GM19239 (cell line): ENCODE measurements around the gene CLEC3B.
"Not testable (repeated sequence)": the region's sequence is repeated elsewhere in the genome, so short reads cannot be mapped to it uniquely, and the experiment has no call there.

Source experiments
- DNase-seq: peaks from one replicate; pipeline ENCODE4 v3.0.0; 2011; ENCODE audit warnings: low spot score; ENCODE audit not compliant: insufficient read length
- FAIRE-seq: peaks from 2 replicates; lab custom pipeline; 2011; peaks lifted over from hg19 to GRCh38; lab: Jason Lieb, UNC

CLEC3B gene, protein sequence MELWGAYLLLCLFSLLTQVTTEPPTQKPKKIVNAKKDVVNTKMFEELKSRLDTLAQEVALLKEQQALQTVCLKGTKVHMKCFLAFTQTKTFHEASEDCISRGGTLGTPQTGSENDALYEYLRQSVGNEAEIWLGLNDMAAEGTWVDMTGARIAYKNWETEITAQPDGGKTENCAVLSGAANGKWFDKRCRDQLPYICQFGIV

DNA sequence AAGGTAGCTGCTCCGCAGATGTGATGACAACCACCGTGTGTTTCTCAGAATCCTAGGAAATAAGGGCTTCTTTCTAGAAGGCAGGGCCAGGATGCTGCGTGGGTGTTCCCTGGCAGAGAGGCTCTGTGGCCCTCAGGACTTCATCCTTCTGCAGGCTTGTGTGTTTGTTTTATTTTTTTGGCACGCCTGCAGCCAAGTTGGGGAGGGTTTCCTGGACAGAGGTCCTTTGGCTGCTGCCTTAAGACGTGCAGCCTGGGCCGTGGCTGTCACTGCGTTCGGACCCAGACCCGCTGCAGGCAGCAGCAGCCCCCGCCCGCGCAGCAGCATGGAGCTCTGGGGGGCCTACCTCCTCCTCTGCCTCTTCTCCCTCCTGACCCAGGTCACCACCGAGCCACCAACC lies at the start of gene CLEC3B:
Gene CLEC3B, plus strand, starts transcription at position 266 of the 400 bp plus-strand sequence. Its CDS starts 60 bp downstream, at position 326.
- DNase-seq (no peak), FAIRE-seq (no peak)

DNA sequence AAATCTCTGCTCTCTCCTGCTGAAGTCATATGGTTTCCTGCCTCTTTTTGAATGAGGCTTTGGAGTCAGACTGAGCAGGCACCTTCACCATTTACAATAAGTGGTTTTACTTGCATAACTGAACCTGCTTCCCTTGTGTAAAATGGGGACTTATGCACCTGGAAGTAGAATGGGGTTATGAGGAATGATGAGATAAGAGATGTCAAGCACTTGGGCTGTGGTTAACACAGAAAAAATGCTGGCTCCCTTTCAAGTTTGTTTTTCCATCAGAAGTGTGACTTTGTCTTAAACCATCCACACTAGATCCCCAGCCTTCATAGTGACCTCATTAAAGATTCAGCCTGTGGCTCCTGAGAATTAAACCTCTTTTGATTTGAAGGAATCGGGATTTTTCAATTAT lies 44.9 kb upstream of the CLEC3B start:
- FAIRE-seq (no peak), DNase-seq (no peak)

DNA sequence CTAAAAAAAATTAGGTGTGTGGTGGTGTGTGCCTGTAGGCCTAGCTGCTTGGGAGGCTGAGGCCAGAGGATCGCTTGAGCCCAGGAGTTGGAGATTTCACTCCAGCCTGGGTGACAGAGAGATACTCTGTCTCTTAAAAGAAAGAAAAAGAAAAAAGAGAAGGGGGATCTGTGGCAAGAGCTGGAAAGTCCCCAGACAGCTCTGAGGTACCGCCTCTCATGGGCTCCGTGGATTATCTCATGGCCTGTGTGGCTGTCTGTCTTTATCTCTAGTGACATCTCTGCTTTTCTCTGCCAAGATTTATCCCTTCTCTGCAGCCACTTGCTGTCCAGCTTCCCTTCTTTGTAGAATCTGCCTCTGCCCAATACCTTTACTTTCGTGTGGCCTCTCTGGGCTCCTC lies 44.4 kb upstream of the CLEC3B start:
- no peak for FAIRE-seq
- DNase-seq, result no peak

DNA sequence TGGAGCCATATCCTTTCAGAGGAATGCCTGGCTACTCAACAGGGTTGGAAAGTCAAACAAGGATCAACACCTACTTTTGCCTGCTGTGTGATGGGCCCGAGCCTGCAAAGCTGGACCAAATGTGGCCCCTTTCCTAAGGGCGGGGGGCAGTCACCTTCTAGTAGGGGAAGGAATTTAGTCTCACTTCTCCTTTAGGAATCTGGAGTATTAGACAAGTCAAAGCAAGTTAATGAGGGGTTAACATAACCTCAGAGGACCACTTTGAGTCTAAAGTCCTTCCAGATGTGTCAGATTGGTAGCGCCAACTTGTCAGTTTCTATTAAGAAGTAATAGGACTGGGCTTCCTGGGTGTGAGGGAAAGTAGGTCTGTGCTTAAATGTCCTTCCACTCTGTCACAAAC lies 43.3 kb upstream of the CLEC3B start:
- no peak for FAIRE-seq
- DNase-seq, result no peak

DNA sequence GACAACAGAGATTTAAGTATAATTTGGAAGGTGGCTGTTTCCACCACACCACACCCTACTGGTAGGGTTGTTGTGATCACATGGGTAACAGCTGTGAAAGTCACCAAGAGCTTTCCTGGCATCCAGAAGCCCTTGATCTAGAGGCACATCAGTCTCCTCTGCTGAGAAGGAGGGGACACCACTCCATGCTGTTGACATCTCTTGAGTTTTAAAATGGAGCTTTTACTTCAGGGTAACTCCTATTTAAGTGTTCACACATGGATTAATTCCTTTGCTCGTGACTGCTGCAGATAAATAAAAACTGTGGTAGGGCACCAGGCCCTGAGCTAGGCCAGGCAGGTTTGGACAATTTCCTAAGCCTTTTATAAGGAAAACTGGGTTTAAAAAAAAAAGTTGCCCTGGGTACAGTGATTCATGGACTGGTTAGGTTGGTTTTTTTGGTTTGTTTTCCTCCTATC lies 42.6 kb upstream of the CLEC3B start:
- FAIRE-seq (no peak), DNase-seq (no peak)

DNA sequence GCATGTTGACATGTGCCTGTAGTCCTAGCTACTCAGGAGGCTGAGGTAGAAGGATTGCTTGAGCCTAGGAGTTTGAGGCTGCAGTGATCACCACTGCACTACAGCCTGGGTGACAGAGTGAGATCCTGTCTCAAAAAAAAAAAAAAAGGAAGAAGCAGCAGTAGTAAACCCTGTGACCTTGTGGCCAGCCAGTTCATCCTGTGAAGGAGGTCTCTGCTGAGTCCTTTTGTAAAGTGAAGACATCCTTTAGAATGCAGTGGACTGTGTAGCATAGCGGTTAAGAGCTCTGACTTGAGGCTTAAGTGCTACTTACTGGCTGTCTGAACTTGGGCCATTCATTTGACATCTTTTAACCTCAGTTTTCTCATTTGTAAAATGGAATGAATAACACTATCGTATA lies 41.8 kb upstream of the CLEC3B start:
- DNase-seq (no peak), FAIRE-seq (no peak)

DNA sequence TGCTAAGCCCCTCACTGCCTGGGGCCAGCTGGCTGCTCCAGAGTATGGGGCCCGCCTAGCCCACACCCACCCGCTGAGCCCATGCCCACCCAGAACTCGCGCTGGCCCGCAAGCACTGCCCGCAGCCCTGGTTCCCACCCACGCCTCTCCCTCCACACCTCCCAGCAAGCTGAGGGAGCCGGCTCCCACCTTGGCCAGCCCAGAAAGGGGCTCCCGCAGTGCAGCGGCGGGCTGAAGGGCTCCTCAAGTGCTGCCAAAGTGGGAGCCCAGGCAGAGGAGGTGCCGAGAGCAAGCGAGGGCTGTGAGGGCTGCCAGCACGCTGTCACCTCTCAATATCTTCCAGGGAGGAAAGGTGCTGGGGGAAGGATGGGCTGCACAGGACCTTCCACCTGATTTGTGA lies 39.8 kb upstream of the CLEC3B start:
- not testable (repeated sequence) for DNase-seq, FAIRE-seq

DNA sequence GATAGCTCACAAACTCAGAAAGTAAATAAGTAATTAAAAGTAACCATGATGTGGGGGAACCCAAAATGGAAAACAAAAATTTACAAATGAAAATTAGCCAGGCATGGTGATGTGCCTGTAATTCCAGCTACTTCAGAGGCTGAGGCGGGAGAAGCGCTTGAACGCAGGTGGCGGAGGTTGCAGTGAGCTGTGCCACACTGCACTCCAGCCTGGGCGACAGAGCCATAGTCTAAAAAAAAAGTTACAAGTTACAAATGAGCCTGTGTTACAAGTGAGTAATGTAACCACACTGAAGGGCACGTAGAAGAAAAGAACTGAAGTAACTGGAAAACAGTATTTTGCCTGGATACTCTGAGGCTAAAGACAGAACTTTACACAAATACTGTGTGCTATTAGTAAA lies 38.8 kb upstream of the CLEC3B start:
- no peak for FAIRE-seq

DNA sequence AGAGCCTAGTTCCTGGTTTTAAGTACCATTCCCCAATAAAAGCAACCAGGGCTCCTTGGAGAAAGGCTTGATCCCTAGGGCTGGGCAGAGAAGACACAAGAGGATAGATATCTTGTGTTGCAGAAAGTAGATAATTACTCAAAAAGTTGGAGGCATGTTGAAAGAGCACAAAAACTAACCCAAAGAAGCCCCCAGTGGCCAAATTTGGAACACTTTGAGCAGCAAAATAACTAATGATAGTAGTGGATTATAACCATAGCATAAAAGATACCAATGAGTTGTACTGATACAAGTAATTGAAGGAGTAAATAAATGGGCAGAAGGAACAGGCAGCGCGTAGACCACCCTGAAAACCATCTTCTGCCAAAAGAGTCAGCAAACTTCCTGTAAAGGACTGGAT lies 38.0 kb upstream of the CLEC3B start:
- FAIRE-seq, result no peak
- DNase-seq, result no peak

More for the DNA sequence above, 38.8 kb upstream of the CLEC3B start:
- DNase-seq, result no peak

DNA sequence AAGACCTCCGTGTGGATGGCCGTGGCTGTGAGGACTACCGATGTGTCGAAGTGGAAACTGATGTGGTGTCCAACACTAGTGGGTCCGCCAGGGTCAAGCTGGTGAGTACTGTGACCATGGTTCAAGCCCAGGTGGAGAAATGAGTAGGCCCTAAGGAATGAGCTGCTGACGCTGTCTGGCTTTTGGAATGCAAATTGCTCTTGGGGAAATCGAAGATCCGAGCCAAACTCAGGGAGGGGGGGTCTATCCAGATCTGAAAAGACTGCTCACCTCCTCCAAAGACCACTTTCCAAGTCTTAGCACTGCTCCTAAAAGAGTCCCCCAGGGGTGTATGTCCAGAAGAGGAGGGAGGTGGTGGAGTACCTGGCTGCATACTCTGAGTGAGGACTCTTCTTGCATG lies 37.0 kb upstream of the CLEC3B start:
- FAIRE-seq, result no peak

DNA sequence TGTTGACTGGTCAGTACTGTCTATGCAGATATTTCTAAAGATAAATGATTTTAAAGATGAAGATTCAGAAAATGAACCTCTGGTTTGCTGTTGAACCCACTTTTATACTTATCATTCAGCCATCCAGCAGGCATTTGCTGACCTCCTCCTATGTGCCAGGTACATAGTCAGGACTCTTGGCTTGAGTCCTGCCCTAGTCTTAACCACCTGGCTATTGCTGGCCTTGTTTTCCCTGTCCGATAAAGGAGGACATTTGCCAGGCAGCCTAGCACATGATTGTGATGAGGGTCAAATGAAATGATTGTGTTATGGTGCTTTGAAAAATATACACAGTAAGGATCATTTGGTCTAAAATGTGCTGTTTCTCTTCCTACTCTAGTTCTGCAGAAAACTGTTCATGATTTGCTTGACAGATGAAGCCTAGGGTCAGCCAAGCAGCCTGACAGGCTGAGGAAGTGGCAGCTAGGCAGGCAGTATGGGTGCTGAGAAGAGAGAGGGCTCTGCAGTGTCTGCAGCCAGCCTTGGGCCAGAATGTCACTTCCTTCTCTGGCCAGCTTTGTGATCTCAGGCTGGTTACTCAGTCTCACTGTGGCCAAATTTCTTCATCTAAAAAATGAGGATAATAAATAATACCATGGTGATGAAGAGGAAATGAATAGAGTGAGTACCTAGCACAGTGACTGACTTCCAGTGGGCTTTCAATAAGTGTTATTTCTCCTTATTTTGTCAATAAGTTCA lies 36.3 kb upstream of the CLEC3B start:
- no peak for DNase-seq
- no peak for FAIRE-seq

More for the DNA sequence above, 37.0 kb upstream of the CLEC3B start:
- DNase-seq, result no peak

DNA sequence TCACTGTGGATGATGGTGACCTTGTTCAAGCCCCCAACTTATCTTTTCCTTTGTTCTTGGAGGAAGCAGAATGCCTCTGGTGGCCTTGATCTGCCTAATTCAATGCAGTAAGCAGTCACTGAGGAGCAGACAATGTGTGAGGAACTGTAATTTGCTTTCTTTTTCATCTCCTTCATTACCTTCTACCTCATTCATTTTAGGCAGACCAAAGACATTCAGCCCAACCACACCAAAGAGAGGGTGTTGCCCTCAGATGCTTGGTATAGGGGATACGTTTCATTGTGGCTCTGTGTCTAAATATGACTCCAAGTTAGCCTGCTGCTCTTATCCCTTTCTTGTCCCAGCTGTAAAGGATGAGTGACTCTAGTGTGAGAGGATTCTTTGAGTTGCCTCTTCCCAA lies 34.8 kb upstream of the CLEC3B start:
- DNase-seq, result no peak
- no peak for FAIRE-seq

DNA sequence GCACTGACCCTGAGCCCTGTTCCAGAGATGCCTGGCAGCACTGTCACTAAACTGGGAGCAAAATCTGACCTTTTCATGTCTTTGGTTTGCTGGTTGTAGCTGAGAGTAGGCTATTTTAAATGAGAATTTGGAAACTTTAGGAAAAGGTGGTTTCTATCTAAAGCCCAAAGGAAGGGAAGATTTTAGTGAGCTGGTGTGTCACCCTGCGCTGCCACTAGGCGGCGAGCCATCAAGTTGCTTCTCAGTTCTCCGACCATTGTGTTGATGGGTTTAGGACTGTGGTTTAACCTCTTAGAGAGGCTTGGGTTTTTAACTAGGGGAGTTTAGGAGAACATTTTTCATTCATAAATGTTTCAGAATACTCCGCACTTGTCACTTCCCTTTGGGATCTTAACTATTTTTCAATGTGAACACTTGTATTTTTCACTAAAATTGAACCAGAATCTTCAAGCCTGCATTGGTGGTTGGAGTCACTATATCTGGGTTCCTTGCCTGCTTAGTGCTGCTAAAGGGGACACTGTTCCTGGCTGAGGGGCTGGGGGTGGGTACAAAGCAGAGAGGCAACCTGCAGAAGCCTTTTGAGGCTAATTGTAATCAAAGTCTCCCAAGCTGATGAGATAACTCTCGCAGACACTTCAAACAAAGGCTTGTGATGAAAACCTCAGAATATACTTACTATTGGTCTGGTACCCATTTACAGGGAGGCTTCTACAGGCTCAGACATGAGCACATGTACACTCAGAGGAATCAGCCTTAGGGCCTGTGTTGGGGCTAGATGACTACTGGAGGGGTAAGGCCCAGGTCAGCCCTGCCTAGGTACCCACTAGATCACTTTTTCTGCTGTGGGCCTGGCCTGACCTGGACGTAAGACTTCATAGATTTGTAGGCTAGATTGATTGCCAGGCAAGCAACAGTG lies 33.3 kb upstream of the CLEC3B start:
- FAIRE-seq (peak; percentile 14), DNase-seq (no peak)

DNA sequence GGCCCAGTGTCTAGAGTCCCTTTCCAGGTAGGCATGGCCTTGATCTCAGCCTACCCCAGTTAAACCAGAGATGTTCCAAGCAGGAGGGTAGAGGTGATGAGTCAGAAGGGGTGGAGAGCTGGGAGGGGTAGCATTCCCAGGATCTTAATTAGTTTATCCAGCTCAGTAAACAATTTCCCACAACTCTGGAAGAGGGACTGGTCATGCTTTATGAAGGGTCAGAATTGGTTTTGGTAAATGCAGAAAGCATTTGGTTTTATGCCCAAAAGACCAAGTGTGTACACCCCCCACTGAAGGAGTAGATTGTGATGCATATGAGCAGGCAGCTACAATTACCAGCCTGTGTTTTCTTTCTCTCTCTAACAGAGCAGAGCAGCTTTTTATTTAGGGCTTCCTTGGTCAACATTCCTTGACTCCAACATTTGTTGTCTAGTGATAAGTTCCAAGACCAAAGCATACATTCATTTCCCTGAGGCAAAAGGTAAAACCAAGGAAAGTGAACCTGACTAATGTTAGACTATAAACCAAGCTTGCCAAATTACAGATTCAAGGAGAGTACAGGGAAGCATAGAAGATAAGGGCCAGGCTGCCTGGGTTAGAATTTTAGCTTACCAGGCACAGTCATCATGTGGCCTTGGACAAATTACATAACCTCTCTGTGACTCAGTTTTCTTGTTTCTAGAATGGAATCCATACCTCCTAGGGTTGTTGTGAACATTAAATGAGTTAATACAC lies 32.5 kb upstream of the CLEC3B start:
- FAIRE-seq (no peak), DNase-seq (no peak)

DNA sequence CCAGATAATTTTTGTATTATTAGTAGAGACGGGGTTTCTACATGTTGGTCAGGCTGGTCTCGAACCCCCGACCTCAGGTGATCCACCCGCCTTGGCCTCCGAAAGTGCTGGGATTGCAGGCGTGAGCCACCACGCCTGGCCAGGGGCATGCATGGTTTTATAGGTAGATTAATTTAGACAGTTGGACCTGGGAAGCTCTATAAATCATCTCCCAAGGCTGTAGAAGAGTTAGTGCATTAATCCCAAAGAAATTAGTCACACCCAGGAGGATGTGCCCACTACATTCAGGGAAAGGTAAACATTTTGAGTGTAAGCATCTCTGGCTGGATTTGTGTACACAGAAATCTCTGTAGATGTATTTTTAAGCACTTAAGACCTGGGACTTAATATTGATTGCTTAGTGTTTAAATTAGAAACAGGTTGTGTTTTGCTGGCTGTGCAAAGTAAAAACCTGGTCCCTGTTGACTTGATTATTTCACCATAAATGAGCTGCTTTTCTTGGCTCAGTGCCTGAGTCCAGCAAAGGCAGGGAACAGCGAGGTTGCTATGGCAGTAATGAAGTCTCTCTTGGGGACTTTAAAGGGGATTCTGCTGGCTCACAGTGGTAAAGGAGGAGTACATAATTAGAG lies 30.8 kb upstream of the CLEC3B start:
- no peak for DNase-seq
- no peak for FAIRE-seq

DNA sequence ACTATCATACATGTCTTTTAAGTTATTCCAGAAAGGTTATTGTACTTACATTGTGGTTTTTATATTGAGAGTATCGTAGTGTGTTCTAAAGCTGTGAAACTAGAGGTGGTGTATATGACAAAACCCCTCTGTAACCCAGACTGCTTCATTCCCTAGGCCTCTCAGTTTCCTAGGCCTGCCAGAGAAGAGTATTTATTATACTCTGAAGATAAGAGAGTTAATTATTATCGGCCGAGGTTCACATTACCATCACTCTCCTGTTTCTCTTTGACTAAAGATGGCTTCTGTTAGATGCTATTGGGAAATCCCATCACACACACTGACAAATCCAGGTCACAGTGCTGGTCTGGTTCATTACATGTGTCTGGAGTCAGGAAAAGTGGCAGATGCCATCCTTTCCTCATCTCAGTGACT lies 29.5 kb upstream of the CLEC3B start:
- no peak for DNase-seq
- FAIRE-seq, result peak; percentile 64

DNA sequence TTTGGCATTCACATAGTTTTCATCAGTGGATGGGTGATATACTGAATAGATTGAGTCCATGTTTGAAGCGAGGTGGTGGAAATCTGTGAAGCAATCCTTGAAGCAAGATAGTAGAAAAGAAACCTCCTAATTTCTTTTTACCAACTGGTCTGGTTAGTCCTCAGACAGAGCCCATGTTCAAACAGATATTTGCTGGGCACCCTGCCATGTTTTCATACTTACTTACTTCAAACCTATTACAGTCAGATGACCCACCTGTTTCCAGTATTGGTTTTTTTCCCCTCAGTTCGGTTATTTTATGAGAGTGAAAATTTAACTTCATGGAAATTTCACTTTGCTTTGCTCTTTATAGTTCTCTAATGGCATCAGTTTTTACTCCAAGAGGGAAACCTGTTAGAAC lies 26.3 kb upstream of the CLEC3B start:
- FAIRE-seq, result no peak
- no peak for DNase-seq

DNA sequence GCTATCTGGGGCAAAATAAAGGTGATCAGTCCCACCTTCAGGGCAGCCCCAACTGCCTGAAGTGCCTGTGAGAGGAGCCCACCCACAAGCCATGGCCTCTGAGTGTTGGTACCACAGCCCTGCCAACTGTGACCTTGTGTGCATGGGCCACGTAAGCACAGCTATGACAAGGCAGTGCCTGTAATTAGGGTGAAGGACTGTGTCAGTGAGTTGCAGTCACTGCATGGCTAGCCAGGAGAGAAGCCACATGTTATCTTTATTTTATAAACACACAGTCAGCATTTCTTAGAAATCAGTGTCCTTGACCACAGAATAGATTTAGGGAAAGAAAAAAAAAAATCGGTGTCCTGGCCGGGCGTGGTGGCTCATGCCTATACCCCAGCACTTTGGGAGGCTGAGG lies 25.3 kb upstream of the CLEC3B start:
- FAIRE-seq, result no peak
- no peak for DNase-seq

DNA sequence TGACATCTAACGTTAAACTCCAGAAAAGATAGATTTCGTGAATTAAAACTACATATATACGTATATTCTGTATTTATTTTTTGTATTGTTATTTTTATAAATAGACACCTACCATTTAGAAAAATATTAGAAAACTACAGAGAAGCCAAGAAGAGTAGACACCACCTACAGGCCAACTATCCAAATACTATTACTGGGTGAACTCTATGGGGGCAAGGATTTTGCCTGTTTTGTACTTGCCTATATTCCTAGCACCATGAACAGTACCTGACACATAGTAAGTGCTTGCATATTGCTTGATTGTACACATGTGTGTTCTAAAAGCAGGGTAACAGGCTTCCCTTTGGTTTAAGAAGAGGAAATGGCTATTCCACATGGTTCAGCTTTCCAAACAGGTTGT lies 24.4 kb upstream of the CLEC3B start:
- FAIRE-seq, result no peak
- DNase-seq, result no peak
